HepG2 (cell line): ENCODE measurements around the gene LAMA5. TPM values are rescaled to one million over a fixed set of nuclear protein-coding genes. Genes with fewer than 3 reads are reported as not detected.

Experiments
- ATAC-seq: fragments of 200-7000 bp; cut with Tn5 transposase; 3 replicates; pipeline ENCODE4 v1.9.1; 2020; ENCODE audit warnings: mild to moderate bottlenecking, moderate library complexity
- BruUV-seq: library from RNA; stranded (reverse); fragments of 400-500 nt; replicated peaks from 2 replicates; lab custom pipeline; 2021; lab: Mats Ljungman, UMichigan
- CTCF ChIA-PET: fragments of 300-600 bp; formaldehyde crosslinking; extraction: SDS; loops from one replicate; lab custom pipeline; 2021; ENCODE audit warnings: low total read pairs, inconsistent platforms, low intra/inter-chr PET ratio; lab: Yijun Ruan, JAX
- POLR2A ChIA-PET: fragments of 350-600 bp; sonication (Branson Sonifier 250); formaldehyde crosslinking; loops from one replicate; lab custom pipeline; 2020; ENCODE audit warnings: antibody characterized with exemption, inconsistent platforms; lab: Yijun Ruan, JAX
- DNase-seq: peaks from one replicate; pipeline ENCODE4 v3.0.0-alpha.2; 2015; ENCODE audit warnings: low spot score
- FAIRE-seq: peaks from 3 replicates; lab custom pipeline; 2011; peaks lifted over from hg19 to GRCh38; lab: Jason Lieb, UNC
- H2AFZ ChIP-seq: one replicate; pipeline ENCODE4 v1.6.1; 2011; ENCODE audit warnings: low read length, inconsistent platforms
- H3K27ac ChIP-seq: fragments of 300-600 bp; 3 replicates; pipeline ENCODE4 v1.8.0; 2011; ENCODE audit warnings: mixed run types, mild to moderate bottlenecking, mixed read lengths, low read length, inconsistent platforms; ENCODE audit not compliant: insufficient read depth; ENCODE audit errors: extremely low read length
- H3K27me3 ChIP-seq, 2 experiments: fragments of 200-600 bp in 1 of 2; 2 replicates in 1 of 2; 3 replicates in 1 of 2; pipeline versions ENCODE4 v1.6.0 to v1.8.0; 2011; ENCODE audit warnings: low read length in 2 of 2, mild to moderate bottlenecking in 2 of 2, moderate library complexity in 2 of 2, inconsistent platforms in 1 of 2; ENCODE audit not compliant: insufficient read depth in 2 of 2, control insufficient read depth in 1 of 2
- H3K36me3 ChIP-seq, 2 experiments: fragments of 200-600 bp in 1 of 2; replicated peaks in 1 of 2; 2 replicates in 1 of 2; 3 replicates in 1 of 2; pipeline versions ENCODE4 v1.5.1 to v1.8.0; 2011; ENCODE audit warnings: low read length in 2 of 2, inconsistent platforms in 1 of 2; ENCODE audit not compliant: insufficient read depth in 2 of 2, control insufficient read depth in 1 of 2
- H3K4me1 ChIP-seq: 2 replicates; pipeline ENCODE4 v1.5.1; 2012; ENCODE audit warnings: low read length, inconsistent platforms; ENCODE audit not compliant: insufficient read depth
- H3K4me2 ChIP-seq: 2 replicates; pipeline ENCODE4 v1.6.0; 2011; ENCODE audit warnings: low read depth, low read length, inconsistent platforms
- H3K4me3 ChIP-seq, 3 experiments: fragments of 200-600 bp in 1 of 3; sonication (generic), shearing (Covaris generic) in 1 of 3; replicated peaks in 1 of 3; 2 replicates each; pipeline ENCODE4 v1.5.1; 2011 to 2016; ENCODE audit warnings: low read length in 3 of 3, inconsistent platforms in 2 of 3, low read depth in 2 of 3, mild to moderate bottlenecking in 2 of 3, control low read depth in 1 of 3, mixed read lengths in 1 of 3; ENCODE audit not compliant: insufficient read depth in 1 of 3
- H3K79me2 ChIP-seq: one replicate; pipeline ENCODE4 v1.6.1; 2011; ENCODE audit warnings: low read length, inconsistent platforms; ENCODE audit not compliant: insufficient read depth
- H3K9ac ChIP-seq: 2 replicates; pipeline ENCODE4 v1.6.0; 2011; ENCODE audit warnings: mild to moderate bottlenecking, low read depth, low read length, inconsistent platforms; ENCODE audit not compliant: insufficient read depth
- H3K9me3 ChIP-seq: 2 replicates; pipeline ENCODE4 v1.5.1; 2012; ENCODE audit warnings: mild to moderate bottlenecking, low read length
- H4K20me1 ChIP-seq: 2 replicates; pipeline ENCODE4 v1.6.0; 2011; ENCODE audit warnings: inconsistent platforms, mild to moderate bottlenecking, low read length, moderate library complexity; ENCODE audit not compliant: insufficient read depth
- HOXA9 ChIP-seq: sonication (generic); formaldehyde crosslinking; IDR thresholded peaks from 2 replicates; pipeline ENCODE4 v1.8.1; 2022; ENCODE audit warnings: missing genetic modification reagents, mild to moderate bottlenecking, moderate library complexity, borderline replicate concordance
- KDM3A ChIP-seq: IDR thresholded peaks from 2 replicates; pipeline ENCODE4 v1.6.1; 2018; ENCODE audit warnings: low read depth, missing compliant biosample characterization
- KMT2A ChIP-seq: sonication (generic); formaldehyde crosslinking; IDR thresholded peaks from 2 replicates; pipeline ENCODE4 v1.4.0; 2020; ENCODE audit warnings: missing genetic modification reagents
- MIER2 ChIP-seq: IDR thresholded peaks from 2 replicates; pipeline ENCODE4 v1.6.1; 2016; ENCODE audit warnings: missing biosample characterization, missing genetic modification reagents
- NFE2L1 ChIP-seq: sonication (generic); formaldehyde crosslinking; IDR thresholded peaks from 2 replicates; pipeline ENCODE4 v1.4.0; 2020; ENCODE audit warnings: missing genetic modification reagents, mild to moderate bottlenecking, borderline replicate concordance
- NR3C1 ChIP-seq: sonication (generic); formaldehyde crosslinking; IDR thresholded peaks from 2 replicates; pipeline ENCODE4 v1.4.0; 2020; ENCODE audit warnings: missing genetic modification reagents
- SMAD1 ChIP-seq: sonication (generic); formaldehyde crosslinking; IDR thresholded peaks from 2 replicates; pipeline ENCODE4 v1.4.0; 2020; ENCODE audit warnings: missing genetic modification reagents, low read depth, mild to moderate bottlenecking, borderline replicate concordance
- U2AF1 ChIP-seq: fragments of 200-400 bp; formaldehyde crosslinking; optimal IDR thresholded peaks from 2 replicates; pipeline ENCODE3; 2017; ENCODE audit warnings: mild to moderate bottlenecking, low read depth, low read length
- ZNF503 ChIP-seq: sonication (generic); formaldehyde crosslinking; IDR thresholded peaks from 2 replicates; pipeline ENCODE4 v1.4.0; 2020; ENCODE audit warnings: missing genetic modification reagents
- ZNF788 ChIP-seq: sonication (generic); formaldehyde crosslinking; IDR thresholded peaks from 2 replicates; pipeline ENCODE4 v1.5.0; 2020; ENCODE audit warnings: mild to moderate bottlenecking, missing genetic modification reagents, borderline replicate concordance
- ZNF800 ChIP-seq: sonication (generic); formaldehyde crosslinking; IDR thresholded peaks from 2 replicates; pipeline ENCODE4 v1.4.0; 2020; ENCODE audit warnings: missing genetic modification reagents
- ZSCAN25 ChIP-seq: sonication (generic); formaldehyde crosslinking; IDR thresholded peaks from 2 replicates; pipeline ENCODE4 v1.8.0; 2022; ENCODE audit warnings: mild to moderate bottlenecking, missing genetic modification reagents
- WGBS: methylation state at CpG from one replicate; pipeline ENCODE4 v1.1.6; 2017; ENCODE audit warnings: low lambda C conversion rate; 5-methylcytosine and 5-hydroxymethylcytosine counted together
- in situ Hi-C: cut with HindIII; loops from 2 replicates; pipeline ENCODE4 v1.10.0; 2017; ENCODE audit warnings: low pct_unique_long_range_greater_than_20kb; ENCODE audit not compliant: extremely low pct_ligation_motif_present
- intact Hi-C: fragments of 100-400 bp; cut with micrococcal nuclease; formaldehyde crosslinking; loops from one replicate; pipeline ENCODE4 v1.10.0; 2022; ENCODE audit not compliant: unreplicated experiment
- polyA plus RNA-seq, 8 experiments: library from polyadenylated mRNA; depleted of rRNA in 3 of 8; stranded (reverse) in 7 of 8; unstranded in 1 of 8; fragments of >200 nt; fragmentation: Illumina TruSeq in 4 of 8; extraction: Trizol in 4 of 8; gene quantifications; 2 replicates each; pipeline versions ENCODE4 v1.2.1 to v1.2.3, GENCODE V29; 2011 to 2016; ENCODE audit warnings: low read depth in 4 of 8, missing spikeins in 1 of 8, mixed read lengths in 1 of 8; ENCODE audit not compliant: insufficient read depth in 1 of 8
- total RNA-seq, 5 experiments: library from RNA; depleted of rRNA; stranded (reverse); fragments of >200 nt; fragmentation: Illumina TruSeq; extraction: Trizol; gene quantifications; 2 replicates each; pipeline ENCODE4 v1.2.3, GENCODE V29; 2016; ENCODE audit warnings: low read depth in 1 of 5
- TF ChIP-seq, protein P1 (sequence below): IDR thresholded peaks from 2 replicates; pipeline ENCODE4 v1.6.1; 2012; ENCODE audit warnings: low read depth, low read length, improper control_type of control experiment

The LAMA5 gene
- total and polyA plus RNA-seq, 2 of the 13 experiments (the other 11 are each of a cell fraction or from before 2014, with no cell fraction given): 21.0 to 44.7 TPM

GRCh38 chr20:62376112-62377063, 9.3 kb upstream of the LAMA5 start (continued):
- TF ChIP-seq U2AF1 (no peak), ZNF503 (CRISPR knock-in tag) (peak; percentile 75; the same call in 1 of the 2 replicates)
- TF ChIP-seq, protein P1, sequence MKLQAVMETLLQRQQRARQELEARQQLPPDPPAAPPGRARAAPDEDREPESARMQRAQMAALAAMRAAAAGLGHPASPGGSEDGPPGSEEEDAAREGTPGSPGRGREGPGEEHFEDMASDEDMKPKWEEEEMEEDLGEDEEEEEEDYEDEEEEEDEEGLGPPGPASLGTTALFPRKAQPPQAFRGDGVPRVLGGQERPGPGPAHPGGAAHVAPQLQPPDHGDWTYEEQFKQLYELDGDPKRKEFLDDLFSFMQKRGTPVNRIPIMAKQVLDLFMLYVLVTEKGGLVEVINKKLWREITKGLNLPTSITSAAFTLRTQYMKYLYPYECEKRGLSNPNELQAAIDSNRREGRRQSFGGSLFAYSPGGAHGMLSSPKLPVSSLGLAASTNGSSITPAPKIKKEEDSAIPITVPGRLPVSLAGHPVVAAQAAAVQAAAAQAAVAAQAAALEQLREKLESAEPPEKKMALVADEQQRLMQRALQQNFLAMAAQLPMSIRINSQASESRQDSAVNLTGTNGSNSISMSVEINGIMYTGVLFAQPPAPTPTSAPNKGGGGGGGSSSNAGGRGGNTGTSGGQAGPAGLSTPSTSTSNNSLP: 0 out of 2 replicates have a peak, but pooled peaks have one; percentile 10
- TF ChIP-seq, all 625 proteins: peak for 355

- no peaks in the 10 kb centered on the region for H3K27me3 ChIP-seq
- H3K36me3 ChIP-seq: no peaks in the 10 kb centered on the region
- no peak overlapping the region for H2AFZ ChIP-seq
- no peaks in the 10 kb centered on the region for H4K20me1 ChIP-seq
- ChIA-PET POLR2A (interaction anchor here (0.6 to 5.4 kb wide), 15 partner anchors 9 to 74 kb away, joined by 3 to 95 read pairs (median 6); partner anchors contain the start of genes ADRM1, LAMA5 and RPS21), CTCF (interaction anchor here (2.5 to 4.8 kb wide), 2 partner anchors 7 to 72 kb away, joined by 8 to 73 read pairs; partner anchors contain the start of genes ADRM1 and LAMA5)
- intact Hi-C loops: loop anchor here (5.0 to 10.0 kb wide), 2 partner anchors 137 to 420 kb away; partner anchors contain the start of genes MRGBP and OSBPL2
- BruUV-seq: no TSS peak
- peak overlapping the region; percentile 88 for H3K4me2 ChIP-seq
- no peaks in the 10 kb centered on the region for H3K9me3 ChIP-seq
- peaks cover 79% of the 10 kb centered on the region for H3K4me1 ChIP-seq
- ATAC-seq (peak; percentile 2), FAIRE-seq (no peak), DNase-seq (no peak)
- H3K4me3 ChIP-seq: peak overlapping the region; percentile 47 to 71 (median 62); a peak in 5 of 6 replicates
- H3K9ac ChIP-seq: peak overlapping the region; percentile 68; the same call in 1 of the 2 replicates
- in situ Hi-C loops: no loop called here
- H3K79me2 ChIP-seq: no peaks in the 10 kb centered on the region
- H3K27ac ChIP-seq: no peak overlapping the region
- 32% methylated on average over 14 of the region's 24 CpGs for WGBS
- TF ChIP-seq NFE2L1 (CRISPR knock-in tag) (peak; percentile 21; the same call in 1 of the 2 replicates), KDM3A (CRISPR knock-in tag) (0 out of 2 replicates have a peak, but pooled peaks have one; percentile 30), ZNF800 (CRISPR knock-in tag) (no peak), KMT2A (CRISPR knock-in tag) (0 out of 2 replicates have a peak, but pooled peaks have one; percentile 42), SMAD1 (CRISPR knock-in tag) (no peak), HOXA9 (0 out of 2 replicates have a peak, but pooled peaks have one; percentile 38), ZNF788 (peak; percentile 68), ZSCAN25 (CRISPR knock-in tag) (peak; percentile 46; the same call in 1 of the 2 replicates), MIER2 (CRISPR knock-in tag) (peak; percentile 44; the same call in 1 of the 2 replicates), NR3C1 (CRISPR knock-in tag) (no peak)
Measured at GRCh38 chr20:62374331-62375152, 7.4 kb upstream of the LAMA5 start.
